ENCODE measurements around the gene LRG1. TPM values are rescaled to one million over a fixed set of nuclear protein-coding genes. Genes with fewer than 3 reads are reported as not detected.
A peak's percentile ranks its signal among the peaks of the same experiment; 100 is the strongest.

Gene LRG1
- total and polyA plus RNA-seq, 2 of the 13 experiments (the other 11 are each of a cell fraction or from before 2014, with no cell fraction given): 12.0 to 39.3 TPM

GRCh38 chr19:4521170-4521887, 18.5 kb downstream of the LRG1 start (continued):
- TF ChIP-seq SMAD9 (CRISPR knock-in tag; IDR thresholded peaks at IDR 0.05): no peak
- TF ChIP-seq CHD4 (IDR thresholded peaks at IDR 0.05; ENCODE audit: borderline replicate concordance, low read length): 0 out of 2 replicates have a peak, but pooled peaks have one; percentile 21
- TF ChIP-seq ZNF609 (CRISPR knock-in tag; IDR thresholded peaks at IDR 0.05; ENCODE audit: borderline replicate concordance): peak; percentile 59; the same call in 1 of the 2 replicates
- TF ChIP-seq TSC22D2 (CRISPR knock-in tag; IDR thresholded peaks at IDR 0.05; ENCODE audit: borderline replicate concordance): no peak
- TF ChIP-seq, protein P1, sequence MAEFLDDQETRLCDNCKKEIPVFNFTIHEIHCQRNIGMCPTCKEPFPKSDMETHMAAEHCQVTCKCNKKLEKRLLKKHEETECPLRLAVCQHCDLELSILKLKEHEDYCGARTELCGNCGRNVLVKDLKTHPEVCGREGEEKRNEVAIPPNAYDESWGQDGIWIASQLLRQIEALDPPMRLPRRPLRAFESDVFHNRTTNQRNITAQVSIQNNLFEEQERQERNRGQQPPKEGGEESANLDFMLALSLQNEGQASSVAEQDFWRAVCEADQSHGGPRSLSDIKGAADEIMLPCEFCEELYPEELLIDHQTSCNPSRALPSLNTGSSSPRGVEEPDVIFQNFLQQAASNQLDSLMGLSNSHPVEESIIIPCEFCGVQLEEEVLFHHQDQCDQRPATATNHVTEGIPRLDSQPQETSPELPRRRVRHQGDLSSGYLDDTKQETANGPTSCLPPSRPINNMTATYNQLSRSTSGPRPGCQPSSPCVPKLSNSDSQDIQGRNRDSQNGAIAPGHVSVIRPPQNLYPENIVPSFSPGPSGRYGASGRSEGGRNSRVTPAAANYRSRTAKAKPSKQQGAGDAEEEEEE (CRISPR knock-in tag; IDR thresholded peaks at IDR 0.05; ENCODE audit: borderline replicate concordance): no peak
- TF ChIP-seq FOXP4 (CRISPR knock-in tag; IDR thresholded peaks at IDR 0.05): 0 out of 2 replicates have a peak, but pooled peaks have one; percentile 24
- TF ChIP-seq ZNF713 (CRISPR knock-in tag; IDR thresholded peaks at IDR 0.05): no peak
- no peak for TF ChIP-seq IKZF5 (CRISPR knock-in tag; IDR thresholded peaks at IDR 0.05)
- TF ChIP-seq MED1 (CRISPR knock-in tag; IDR thresholded peaks at IDR 0.05): peak; percentile 74; the same call in 1 of the 2 replicates
- no peak for TF ChIP-seq ELF4 (CRISPR knock-in tag; IDR thresholded peaks at IDR 0.05; ENCODE audit: borderline replicate concordance)
- TF ChIP-seq CCAR2 (optimal IDR thresholded peaks at IDR 0.05; ENCODE audit: low read depth, low read length): no peak
- no peak for TF ChIP-seq ZBTB1 (CRISPR knock-in tag; IDR thresholded peaks at IDR 0.05; ENCODE audit: borderline replicate concordance)
- peak; percentile 75 for TF ChIP-seq CEBPG (CRISPR knock-in tag; IDR thresholded peaks at IDR 0.05)
- 0 out of 2 replicates have a peak, but pooled peaks have one; percentile 16 for TF ChIP-seq ZNF580 (CRISPR knock-in tag; IDR thresholded peaks at IDR 0.05; ENCODE audit: borderline replicate concordance, low read depth)
- TF ChIP-seq IRX3 (CRISPR knock-in tag; IDR thresholded peaks at IDR 0.05; ENCODE audit: borderline replicate concordance, low read depth): no peak
- TF ChIP-seq SATB2 (CRISPR knock-in tag; IDR thresholded peaks at IDR 0.05): no peak
- no peak for TF ChIP-seq TCF12 (IDR thresholded peaks at IDR 0.05)
- TF ChIP-seq TCF12 (CRISPR knock-in tag; IDR thresholded peaks at IDR 0.05): no peak
- no peak for TF ChIP-seq ASH2L (IDR thresholded peaks at IDR 0.05; ENCODE audit: insufficient read length, low read depth, low read length)
